Medulla oblongata (tissue), 1 donor: ENCODE measurements around the gene ZFAND2B.
"Not testable (repeated sequence)": the region's sequence is repeated elsewhere in the genome, so short reads cannot be mapped to it uniquely, and the experiment has no call there.

Source experiments
- DNase-seq: peaks from one replicate; pipeline ENCODE4 v3.0.0-alpha.2; 2015; ENCODE audit errors: extremely low spot score

The ZFAND2B gene

DNA sequence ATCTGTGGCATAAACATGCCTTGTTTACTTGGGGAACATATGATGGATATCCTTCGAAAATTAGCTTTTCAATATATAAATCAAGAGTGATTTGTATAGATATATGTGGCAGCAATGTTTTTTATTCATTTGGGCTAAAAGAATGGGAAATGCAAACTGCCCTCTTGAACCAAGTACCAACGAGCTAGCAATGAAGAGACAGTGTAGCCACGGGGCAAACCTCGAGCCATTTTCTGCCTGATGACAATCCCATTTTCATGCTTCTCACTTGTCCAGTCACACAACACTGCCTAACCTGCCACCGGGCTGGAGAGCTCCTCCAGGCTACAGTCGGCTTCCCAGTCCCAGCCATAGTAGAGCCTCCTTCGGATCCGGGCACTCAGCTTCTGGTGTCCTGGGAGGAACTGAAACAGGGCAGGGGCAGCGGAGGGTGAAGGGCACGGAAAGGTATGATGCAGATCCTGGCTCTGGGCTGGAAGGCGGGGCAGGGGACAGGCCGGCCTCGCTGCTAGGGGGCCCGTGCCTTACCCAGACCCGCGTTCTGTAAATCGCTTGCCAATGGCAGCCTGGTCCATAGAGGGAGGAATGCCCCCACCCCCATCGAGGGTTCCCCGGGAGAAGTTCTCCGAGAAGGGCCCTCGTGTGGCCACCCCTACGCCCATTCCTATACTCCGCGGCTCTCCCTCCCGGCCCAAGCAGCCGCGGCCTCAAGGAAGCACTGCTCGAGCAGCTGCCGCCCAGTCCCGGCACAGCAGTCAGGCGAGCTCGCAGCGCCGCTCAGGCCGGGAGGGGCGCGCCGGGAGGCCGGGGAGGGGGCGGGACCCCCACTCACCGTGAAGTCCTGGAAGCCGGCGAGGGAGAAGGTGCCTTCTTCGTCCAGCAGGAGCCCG is 30.4 kb upstream of the ZFAND2B start:
- DNase-seq, result peak; percentile 60

- peak; percentile 93 for DNase-seq
These were observed 29.6 kb upstream of the ZFAND2B start, which contains the start of gene CNPPD1 for GRCh38 chr2:219176818-219177551. Gene CNPPD1, minus strand, starts transcription at chr2:219176925. Its CDS starts 97 bp downstream, at chr2:219176828.

DNA sequence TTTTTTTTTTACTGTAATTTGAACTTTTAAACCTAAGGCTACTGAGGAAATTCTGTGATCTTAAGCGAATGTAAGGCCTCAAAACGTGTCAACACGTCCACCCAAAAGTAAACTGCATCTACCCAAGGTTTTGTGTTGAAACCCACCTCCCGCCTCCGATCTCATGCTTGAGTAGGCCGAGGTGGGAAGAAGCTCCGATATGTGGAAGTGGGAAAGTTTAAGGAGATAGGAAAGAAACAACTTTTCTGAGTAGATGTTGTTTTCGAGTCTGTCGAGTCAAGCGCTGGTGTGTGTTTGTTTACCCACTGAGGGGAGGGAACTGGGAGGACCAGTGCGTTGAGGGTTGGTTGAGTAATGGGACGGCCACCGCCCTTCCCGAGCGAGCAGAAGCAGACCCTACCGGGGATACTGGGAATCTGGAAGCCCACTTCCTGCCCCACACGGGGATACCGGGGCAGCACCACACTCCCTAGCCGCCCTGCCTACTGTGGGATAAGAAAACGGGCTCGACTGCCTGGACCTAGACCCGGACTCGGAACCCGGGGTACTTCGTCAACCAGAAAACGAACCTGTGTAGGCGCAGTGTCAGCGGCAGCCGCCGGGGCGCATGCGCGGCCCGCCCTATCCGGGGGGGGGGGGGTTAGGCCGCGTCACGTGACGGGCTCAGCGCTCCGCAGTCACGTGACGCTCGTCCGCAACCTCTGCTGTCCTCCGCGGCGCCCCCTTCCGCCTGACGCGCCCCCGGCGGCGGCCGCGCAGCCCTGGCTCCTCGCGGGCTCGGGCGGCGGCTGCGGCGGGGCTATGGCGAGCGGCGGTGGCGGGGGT is 28.8 kb upstream of the ZFAND2B start, which contains the start of gene RETREG2:
Gene RETREG2 (plus strand): TSS at position 724 of the 825 bp plus-strand sequence. CDS start 78 bp downstream, at position 802.
- peak; percentile 92 for DNase-seq

DNA sequence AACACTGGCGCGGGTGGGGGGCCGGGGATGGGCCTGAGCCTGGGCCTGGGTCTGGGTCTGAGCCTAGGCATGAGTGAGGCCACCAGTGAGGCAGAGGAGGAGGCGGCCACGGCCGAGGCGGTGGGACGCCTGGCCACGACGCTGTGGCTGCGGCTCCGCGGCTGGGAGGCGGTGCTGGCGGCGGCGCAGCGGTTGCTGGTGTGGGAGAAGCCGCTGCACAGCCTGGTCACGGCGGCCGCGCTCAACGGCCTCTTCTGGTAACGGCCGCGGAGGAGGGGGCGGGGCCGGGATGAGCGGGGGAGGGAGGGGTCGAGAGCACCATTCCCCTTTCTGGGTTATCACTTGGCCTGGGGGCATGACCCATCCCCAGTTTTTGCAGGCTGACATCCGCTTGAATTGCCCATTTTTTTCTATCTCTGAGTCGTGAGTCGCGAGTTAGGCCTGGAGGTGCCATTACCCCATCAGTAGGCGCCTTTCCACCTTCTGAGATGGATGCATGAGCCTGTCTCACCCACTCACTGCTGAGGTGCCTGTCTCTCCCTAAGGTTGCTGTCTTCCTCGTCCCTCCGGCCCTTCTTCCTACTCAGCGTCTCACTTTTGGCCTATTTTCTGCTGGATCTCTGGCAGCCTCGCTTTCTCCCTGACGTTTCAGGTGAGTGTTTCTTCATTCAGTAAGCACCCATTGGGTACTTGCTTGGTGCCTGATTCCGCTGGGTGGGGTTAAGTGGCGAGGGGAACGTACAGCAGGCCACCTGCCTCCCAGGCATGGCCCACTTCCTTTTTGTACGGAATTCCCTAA is 28.0 kb upstream of the ZFAND2B start:
- DNase-seq, result peak; percentile 35

DNA sequence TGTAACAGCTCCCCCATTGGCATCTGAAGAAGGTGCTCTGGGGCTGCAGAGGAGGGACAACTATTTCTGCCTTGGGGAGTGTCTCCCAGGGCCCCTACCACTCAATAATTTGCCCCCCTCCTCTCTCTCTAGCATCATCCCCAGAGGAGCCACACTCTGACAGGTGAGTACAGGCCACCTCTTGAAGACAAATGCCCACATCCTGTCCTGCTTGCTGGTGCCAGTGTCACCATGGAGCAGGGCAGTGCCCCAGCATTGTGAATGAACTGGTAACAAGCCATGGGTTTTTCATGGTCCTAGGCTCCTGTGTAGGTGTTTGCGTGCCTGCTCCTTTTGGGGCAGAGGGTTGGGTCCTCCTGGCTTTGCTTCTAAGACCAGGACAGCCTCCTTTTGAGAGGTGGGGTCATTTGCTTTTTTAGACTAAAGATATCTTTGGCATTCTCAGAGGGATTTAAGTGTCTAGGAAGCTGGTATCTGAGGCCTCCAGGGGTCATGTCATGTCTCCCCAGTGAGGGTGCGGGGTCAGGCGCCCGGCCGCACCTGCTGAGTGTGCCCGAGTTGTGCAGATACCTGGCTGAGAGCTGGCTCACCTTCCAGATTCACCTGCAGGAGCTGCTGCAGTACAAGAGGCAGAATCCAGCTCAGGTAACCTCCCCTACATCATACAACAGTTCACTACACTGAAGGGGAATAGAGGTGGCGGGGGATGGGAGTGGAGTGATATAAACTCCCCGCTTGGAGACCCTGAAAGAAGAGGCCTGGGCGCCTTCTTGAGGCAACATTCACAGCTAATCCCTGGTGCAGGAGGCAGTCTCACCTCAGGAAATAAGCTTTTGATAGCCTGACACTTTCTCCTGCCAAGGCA is 26.7 kb upstream of the ZFAND2B start:
- DNase-seq, result no peak

GRCh38 chr2:219180961-219181360 is 25.6 kb upstream of the ZFAND2B start:
- DNase-seq, result no peak

DNA sequence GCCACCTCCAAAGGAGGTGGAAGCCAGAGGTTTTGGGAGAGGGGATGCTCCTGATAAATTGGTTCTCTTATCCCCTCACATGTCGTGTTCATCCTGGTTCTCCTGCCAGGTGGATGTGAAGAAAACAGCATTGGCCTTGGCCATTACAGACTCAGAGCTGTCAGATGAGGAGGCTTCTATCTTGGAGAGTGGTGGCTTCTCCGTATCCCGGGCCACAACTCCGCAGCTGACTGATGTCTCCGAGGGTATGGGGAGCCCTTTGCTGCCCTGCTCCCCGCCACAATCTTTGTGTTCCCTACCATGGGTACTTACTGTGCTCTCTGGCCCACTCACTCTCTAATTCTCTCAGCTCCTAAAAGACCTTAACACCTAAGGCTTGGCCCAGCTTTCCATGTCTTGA is 25.1 kb upstream of the ZFAND2B start:
- DNase-seq, result no peak

DNA sequence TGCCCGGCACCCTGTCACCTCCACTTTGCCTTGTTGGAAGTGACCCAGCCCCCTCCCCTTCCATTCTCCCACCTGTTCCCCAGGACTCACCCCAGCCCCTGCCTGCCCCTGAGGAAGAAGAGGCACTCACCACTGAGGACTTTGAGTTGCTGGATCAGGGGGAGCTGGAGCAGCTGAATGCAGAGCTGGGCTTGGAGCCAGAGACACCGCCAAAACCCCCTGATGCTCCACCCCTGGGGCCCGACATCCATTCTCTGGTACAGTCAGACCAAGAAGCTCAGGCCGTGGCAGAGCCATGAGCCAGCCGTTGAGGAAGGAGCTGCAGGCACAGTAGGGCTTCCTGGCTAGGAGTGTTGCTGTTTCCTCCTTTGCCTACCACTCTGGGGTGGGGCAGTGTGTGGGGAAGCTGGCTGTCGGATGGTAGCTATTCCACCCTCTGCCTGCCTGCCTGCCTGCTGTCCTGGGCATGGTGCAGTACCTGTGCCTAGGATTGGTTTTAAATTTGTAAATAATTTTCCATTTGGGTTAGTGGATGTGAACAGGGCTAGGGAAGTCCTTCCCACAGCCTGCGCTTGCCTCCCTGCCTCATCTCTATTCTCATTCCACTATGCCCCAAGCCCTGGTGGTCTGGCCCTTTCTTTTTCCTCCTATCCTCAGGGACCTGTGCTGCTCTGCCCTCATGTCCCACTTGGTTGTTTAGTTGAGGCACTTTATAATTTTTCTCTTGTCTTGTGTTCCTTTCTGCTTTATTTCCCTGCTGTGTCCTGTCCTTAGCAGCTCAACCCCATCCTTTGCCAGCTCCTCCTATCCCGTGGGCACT is 24.0 kb upstream of the ZFAND2B start:
- no peak for DNase-seq

DNA sequence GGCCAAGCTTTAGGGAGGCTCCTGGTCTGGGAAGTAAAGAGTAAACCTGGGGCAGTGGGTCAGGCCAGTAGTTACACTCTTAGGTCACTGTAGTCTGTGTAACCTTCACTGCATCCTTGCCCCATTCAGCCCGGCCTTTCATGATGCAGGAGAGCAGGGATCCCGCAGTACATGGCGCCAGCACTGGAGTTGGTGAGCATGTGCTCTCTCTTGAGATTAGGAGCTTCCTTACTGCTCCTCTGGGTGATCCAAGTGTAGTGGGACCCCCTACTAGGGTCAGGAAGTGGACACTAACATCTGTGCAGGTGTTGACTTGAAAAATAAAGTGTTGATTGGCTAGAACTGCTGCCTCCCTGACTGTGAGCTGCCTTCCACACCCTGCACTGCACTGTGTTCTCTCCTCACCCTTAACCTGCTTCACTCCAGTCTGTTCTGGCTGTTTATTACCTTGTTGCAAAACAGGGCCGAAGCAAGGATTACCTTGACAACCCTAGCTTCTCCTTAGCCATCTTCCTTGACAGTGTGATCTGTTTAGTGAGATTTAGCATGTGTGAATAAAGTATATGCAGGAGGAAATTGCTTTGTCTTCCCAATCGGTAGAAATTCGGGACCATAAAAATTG is 23.3 kb upstream of the ZFAND2B start:
- DNase-seq, result no peak

DNA sequence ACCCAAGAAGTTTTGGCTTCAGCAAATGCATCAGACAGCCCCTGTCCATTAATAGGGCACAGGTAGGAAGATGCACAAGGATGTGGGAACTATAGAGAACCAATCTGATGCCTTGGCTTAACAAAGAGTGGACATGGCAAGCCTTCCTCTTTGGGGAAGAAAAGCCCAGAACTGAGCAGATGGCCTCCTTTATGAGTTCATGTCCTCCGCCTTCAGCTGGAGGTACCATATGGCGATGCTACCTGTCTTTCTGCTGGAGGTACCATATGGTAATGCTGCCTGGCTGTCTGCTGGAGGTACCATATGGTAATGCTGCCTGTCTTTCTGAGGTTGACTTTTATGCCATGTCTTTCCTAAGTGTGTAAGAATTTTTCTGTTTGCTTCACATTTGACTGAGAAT is 22.5 kb upstream of the ZFAND2B start:
- no peak for DNase-seq

DNA sequence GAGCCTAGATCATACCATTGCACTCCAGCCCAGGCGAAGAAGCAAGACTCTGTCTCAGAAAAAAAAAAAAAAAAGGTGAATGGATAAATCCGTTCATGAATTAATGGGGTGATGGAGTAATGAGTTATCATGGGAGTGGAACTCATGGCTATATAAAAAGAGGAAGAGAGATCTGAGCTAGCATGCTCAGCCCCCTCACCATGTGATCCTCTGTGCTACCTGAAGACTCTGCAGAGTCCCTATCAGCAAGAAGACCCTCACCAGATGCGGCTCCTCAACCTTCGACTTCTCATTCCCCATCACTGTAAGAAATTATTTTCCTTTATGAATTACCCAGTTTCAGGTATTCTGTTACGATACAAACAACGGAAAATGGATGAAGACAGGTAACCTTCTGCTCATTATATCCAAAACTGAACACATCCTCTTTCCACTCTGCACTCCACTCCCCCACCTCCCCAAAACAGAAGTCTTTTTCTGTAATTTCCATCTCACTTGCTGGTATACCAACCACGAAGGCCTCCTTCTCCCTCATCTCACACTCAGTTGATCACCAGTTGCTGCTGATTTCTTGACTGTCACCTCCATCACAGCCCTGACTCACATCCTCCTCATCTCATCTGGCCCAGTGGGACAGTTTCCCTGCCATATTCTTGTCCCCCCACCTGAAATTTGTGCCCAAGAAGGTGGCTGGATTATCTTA is 19.7 kb upstream of the ZFAND2B start:
- no peak for DNase-seq

DNA sequence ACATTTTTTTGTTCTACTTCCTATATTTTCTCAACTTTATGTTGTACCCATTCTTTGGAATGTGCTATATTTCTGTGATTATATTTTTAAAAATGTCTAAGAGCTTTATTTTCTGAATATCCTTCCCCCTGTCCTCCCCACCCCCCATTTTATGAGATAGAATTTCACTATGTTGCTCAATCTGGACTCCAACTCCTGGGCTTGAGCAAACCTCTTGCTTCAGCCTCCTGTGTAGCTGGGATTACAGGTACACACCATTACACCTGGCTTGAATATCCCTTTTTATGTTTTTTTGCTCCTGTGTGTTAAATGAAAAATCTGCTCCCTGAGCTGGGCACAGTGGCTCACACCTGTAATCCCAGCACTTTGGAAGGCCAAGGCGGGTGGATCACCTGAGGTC is 9.2 kb upstream of the ZFAND2B start:
- DNase-seq, result no peak

DNA sequence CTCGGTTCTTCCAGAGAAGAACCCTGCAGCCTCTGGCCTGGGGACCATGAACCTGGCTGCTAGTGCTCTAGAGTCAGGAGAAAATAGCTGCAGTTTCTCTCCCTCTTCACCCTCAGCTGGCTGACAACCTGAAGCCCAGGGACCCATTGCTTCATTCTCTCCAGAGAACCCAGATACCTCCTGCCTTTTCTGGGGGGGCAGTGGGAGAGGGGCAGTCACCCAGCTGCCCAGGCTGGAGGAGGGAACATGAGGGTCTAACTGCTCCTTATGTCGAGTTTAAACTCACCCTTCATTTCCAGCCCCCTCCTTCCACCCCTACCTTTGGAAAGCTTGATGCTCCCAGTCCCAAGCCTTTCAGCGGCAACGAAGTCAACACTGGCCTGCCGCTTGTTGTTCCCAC is 7.6 kb upstream of the ZFAND2B start:
- no peak for DNase-seq

- no peak for DNase-seq
These were observed 6.9 kb upstream of the ZFAND2B start for GRCh38 chr2:219199470-219200211.

GRCh38 chr2:219200502-219201326 is 5.9 kb upstream of the ZFAND2B start:
- peak; percentile 47 for DNase-seq

- DNase-seq, result not testable (repeated sequence)
These were observed 5.3 kb upstream of the ZFAND2B start for GRCh38 chr2:219201331-219201730.
